Measurements from ENCODE around the gene SCPEP1.
"Not testable (repeated sequence)": the region's sequence is repeated elsewhere in the genome, so short reads cannot be mapped to it uniquely, and the experiment has no call there.

The SCPEP1 gene

DNA sequence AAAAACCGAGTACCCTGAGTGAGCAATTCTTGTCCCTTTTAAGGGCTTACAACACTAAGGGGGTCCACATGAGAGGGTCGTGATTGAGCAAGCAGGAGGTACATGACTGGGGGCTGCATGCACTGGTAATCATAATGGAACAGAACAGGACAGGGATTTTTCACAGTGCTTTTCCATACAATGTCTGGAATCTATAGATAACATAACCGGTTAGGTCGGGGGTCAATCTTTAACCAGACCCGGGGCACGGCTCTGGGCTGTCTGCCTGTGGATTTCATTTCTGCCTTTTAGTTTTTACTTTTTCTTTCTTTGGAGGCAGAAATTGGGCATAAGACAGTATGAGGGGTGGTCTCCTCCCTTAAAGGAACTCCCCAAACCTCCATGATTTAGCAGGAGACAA lies 12.2 kb upstream of the SCPEP1 start:
- DNase-seq (ENCODE audit: low spot score) = not testable (repeated sequence)

GRCh38 chr17:56966338-56966737 lies 11.6 kb upstream of the SCPEP1 start:
- no peak for DNase-seq (ENCODE audit: low spot score)

DNA sequence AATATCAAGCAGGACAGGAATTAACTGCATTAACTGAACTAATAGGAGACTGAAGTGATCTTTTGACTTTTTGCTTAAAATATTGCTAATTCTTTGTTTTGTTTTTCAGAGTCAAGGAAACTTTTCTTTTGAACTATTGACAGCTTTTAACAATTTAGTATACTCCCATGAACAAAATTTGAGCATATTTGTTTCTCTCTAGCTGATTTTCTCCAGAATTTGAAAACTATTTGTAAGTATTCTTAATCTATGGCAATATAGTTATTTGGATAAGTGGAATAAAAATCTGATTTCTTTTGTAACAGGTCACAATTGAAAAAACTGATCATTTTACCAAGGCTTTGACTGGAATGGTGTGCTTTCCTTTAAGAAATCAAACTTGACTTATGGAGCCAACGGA lies 7.0 kb upstream of the SCPEP1 start:
- DNase-seq (ENCODE audit: low spot score) = no peak

GRCh38 chr17:56972111-56972730 lies 5.7 kb upstream of the SCPEP1 start:
- no peak for DNase-seq (ENCODE audit: low spot score)

DNA sequence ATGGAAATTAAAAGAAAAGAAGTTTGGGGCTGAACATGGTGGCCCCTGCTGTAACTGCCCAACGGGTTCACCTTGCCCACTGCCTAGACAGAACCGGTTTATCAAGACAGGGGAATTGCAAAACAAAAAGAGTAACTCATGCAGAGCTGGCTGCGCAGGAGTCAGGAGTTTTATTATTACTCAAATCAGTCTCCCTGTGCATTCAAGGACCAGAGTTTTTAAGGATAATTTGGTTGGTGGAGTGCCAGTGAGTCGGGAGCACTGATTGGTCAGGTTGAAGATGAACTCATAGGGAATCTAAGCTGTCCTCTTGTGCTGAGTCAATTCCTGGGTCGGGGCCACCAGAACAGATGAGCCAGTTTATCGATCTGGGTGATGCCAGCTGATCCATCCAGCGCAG lies 4.4 kb upstream of the SCPEP1 start:
- no peak for DNase-seq (ENCODE audit: low spot score)

GRCh38 chr17:56974055-56974454 lies 3.9 kb upstream of the SCPEP1 start:
- DNase-seq (ENCODE audit: low spot score) = no peak

DNA sequence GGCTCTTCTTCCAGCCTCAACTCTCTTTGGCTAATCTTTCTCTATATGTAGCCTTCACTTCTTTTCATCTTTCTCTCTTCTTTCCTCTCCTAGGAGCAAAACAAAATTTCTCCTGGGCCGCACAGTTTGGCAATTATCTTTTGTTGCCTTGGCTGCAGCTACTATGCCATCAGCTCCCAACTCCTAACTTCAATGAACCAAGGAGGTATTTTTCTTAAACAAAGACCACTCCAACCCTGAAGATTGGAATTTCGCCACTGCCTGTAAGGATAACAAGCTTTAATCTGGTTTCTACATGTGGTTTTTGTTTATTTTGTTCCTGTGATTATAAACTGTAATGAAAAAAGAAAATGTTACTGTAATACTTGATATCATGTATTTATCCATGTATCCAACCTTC lies 2.3 kb upstream of the SCPEP1 start:
- DNase-seq (ENCODE audit: low spot score) = no peak

DNA sequence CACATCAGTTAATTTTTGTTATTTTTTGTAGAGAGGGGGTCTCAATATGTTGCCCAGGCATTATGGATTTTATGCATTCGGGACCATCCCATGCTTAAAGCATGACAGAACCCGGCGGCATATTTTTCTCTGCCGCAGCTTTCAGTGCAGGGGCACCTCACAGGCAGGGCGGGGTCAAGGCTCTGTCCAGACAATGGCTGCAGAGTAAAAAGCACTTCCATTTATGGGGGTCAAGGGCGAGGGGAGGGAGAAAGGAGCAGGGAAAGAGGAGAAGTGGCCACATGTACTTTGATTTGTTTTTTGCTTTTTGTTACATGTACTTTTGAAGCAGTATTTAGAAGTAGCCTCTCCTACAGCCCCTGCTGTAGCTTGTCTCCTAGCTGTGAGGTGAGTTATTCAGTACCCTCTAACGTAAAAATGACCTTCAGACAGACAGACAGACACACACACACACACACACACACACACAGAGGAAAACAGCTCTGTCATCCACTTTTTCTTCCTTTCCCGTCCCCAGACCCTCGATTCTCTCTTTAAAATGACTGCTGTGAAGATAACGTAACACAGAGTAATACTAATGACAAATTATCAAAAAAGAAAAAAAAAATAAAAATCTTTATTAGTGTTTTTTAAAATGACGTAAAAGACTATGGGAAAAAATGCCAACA lies 856 bp upstream of the SCPEP1 start:
- no peak for DNase-seq (ENCODE audit: low spot score)

- peak; percentile 24 for DNase-seq (ENCODE audit: low spot score)
Measured at GRCh38 chr17:56978441-56979090, 635 bp downstream of the SCPEP1 start.

DNA sequence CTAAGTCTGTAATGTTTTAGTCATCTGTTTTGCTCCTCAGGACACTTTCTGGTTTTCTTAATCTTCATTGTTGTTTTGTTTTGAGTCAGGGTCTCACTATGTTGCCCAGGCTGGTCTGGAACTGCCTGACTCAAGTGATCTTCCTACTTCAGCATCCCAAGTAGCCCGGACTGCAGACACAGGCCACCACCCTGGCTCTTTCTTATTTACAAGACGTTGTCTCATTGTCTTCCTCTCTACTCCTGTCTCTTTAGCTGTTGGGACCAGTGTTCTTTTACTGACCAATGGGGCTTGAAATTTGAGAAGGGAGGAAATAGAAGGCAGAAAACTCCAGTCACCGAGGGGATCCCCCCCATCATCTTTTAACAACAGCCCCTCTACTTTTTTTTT lies 1.2 kb downstream of the SCPEP1 start:
- no peak for DNase-seq (ENCODE audit: low spot score)

DNA sequence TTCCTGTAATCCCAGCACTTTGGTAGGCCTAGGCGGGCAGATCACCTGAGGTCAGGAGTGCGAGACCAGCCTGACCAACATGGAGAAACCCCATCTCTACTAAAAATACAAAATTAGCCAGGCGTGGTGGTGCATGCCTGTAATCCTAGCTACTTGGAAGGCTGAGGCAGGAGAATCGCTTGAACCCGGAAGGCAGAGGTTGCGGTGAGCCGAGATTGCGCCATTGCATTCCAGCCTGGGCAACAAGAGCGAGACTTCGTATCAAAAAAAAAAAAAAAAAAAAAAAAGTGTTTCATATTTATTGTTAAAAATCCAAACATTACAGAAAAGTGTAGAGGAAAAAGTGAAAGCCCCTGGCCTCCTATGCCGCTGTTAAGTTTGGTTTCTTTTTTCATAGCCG lies 2.6 kb downstream of the SCPEP1 start:
- not testable (repeated sequence) for DNase-seq (ENCODE audit: low spot score)

GRCh38 chr17:56982312-56982711 lies 4.4 kb downstream of the SCPEP1 start:
- DNase-seq (ENCODE audit: low spot score) = no peak

DNA sequence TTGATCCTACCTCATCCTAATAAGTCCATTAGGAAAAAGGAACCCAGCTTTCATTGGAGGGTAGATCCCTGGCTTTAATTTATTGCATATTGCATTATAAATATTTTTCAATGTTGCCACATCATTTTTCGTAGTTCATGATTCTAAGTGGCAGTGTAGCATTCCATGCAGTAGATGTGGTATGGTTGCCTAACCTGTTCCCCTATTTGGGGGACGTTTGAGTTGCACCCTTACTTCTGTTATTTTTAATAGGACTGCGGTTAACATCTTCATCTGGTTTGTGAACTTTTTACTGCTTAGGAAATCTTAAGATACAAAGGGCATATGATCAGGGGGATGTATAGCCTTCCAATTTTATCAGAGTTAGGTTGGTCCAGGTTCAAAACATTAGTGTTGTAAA lies 5.4 kb downstream of the SCPEP1 start:
- DNase-seq (ENCODE audit: low spot score) = no peak

DNA sequence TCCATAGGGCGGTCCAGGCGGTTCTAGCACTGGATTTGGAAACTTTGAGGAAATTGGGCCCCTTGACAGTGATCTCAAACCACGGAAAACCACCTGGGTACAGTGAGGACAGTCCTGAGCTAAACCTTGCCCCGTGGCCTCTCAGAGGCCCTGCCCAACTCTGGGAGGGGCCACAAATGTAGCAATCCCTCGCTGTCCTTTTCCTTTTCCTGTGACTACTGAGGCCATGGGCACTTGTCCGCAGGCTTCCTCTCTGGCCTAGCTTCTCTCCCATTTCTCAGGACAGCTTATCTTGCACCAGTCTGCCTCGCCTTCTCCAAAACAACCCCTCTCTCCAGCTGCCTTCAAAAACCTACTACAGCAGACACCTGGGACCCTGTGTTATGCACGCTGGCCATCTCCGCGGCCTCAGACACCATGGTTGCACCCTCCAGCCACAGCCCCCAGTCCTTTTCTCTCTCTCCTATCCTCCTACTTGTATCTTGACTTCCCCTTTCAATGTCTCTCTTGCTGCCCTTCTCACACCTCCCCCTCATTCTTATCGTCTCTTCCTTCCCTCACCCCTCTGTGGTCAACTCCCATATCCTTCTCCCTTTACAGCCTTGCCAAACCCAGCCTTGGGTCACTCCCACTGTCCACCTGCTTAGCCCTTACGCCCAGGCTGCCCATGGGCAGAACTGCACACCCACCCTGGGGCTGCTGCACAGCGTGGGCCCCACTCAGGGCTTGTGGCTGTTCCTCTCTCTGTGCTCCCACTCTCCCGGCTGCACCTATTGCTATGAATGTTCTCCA lies 7.6 kb downstream of the SCPEP1 start:
- no peak for DNase-seq (ENCODE audit: low spot score)

- no peak for DNase-seq (ENCODE audit: low spot score)
Measured at GRCh38 chr17:56987283-56987834, 9.4 kb downstream of the SCPEP1 start.

DNA sequence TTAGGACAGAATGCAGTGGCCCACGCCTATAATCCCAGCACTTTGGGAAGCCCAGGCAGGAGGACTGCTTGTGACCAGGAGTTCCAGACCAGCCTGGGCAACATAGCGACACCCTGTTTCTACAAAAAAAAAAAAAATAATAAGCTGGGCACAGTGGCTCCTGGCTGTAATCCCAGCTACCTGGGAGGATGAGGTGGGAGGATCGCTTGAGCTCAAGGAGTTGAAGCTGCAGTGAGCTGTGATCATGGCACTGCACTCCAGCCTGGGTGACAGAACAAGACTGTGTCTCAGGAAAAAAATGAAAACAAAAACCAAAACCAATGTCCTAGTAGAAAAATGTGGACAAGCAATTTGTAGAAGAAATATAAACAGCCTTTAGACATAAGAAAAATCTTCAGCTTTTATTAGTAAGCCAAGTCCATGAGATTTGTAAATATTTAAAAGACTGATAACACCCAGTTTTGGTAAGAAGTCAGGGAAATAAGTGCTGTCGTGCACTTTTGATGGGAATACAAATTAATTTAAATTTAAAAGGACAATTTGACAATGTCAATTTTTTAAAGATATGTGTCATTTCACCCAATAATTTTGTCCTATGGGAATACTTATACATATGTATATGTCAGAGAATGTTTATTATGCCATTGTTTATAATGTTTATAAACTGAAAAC lies 11.1 kb downstream of the SCPEP1 start:
- DNase-seq (ENCODE audit: low spot score) = no peak

- DNase-seq (ENCODE audit: low spot score) = no peak
Measured at GRCh38 chr17:56992364-56992763, 14.4 kb downstream of the SCPEP1 start.

GRCh38 chr17:56994009-56994792 lies 16.3 kb downstream of the SCPEP1 start:
- peak; percentile 53 for DNase-seq (ENCODE audit: low spot score)

DNA sequence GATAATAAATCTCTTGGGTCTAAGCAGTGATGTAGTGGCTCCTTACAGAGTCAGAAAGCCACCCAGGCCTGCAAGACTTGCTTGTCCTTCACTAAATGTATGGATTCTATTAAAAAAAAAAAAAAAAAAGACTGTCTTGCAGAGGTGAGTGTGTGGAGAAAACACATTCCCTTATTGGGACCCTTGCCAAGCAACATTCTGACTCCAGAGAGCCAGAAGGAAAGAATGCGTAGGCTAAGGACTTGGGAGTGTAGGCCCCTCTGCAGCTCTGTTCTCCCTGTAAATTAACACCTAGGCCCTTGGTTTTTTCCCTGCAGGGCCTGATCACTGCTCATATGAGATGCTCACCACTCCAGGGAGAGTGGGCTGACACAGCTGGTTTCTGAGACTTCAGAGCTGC lies 17.8 kb downstream of the SCPEP1 start:
- DNase-seq (ENCODE audit: low spot score) = no peak

DNA sequence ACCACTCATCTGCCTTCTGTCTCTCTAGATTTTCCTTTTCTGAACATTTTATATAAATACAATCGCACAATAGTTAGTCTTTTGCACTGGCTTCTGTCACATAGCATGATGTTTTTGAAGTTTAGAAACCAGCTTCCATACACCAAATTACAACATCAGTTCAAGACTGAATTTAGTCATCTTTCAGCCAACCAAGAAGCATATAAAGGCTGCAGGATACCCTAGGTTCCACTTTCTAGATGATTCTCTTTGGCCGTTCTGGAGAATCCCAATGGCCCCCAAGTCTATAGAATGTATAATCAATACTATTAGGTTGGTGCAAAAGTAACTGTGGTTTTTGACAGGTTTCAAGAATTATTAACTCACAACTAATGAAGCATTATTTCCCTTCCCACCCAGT lies 19.4 kb downstream of the SCPEP1 start:
- no peak for DNase-seq (ENCODE audit: low spot score)

DNA sequence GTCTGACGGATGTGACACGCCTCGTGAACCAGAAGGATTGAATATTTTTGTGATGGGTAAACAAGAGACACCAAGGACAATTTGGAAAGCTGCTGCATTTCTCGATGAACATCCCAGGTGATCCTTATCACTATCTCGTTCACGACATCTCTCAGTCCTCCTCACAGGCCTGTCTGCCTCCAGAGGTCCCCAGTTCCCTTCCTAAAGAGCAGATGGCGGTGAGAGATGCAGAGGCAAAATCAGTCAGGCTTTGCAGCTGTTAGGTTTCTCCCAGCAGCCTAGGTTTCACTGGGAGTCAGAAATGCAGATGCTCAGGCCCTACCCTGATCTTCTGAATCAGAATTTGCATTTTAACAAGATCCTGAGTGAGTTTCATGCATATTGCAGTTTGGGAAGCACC lies 23.6 kb downstream of the SCPEP1 start:
- no peak for DNase-seq (ENCODE audit: low spot score)
